Measurements from ENCODE around the gene RFFL. TPM values are rescaled to one million over a fixed set of nuclear protein-coding genes. Genes with fewer than 3 reads are reported as not detected.

Gene RFFL
- polyA plus RNA-seq, 1 donor from 2014 or later = 6.6 TPM

GRCh38 chr17:35019386-35020179 is 43.9 kb downstream of the RFFL start:
- no peak overlapping the region for H2AFZ ChIP-seq (ENCODE audit: low read depth, low read length)
- no peaks in the 10 kb centered on the region for H3K27me3 ChIP-seq (ENCODE audit: insufficient read depth, low read depth, low read length)
- H3K36me3 ChIP-seq (ENCODE audit: insufficient read depth, low read length) = peaks cover 10% of the 10 kb centered on the region
- no peak overlapping the region for H3K4me3 ChIP-seq (ENCODE audit: low read length)
- H3K27ac ChIP-seq (ENCODE audit: low read length) = no peak overlapping the region
- H3K9ac ChIP-seq (ENCODE audit: low read length) = no peak overlapping the region
- no peak overlapping the region for H3K4me2 ChIP-seq (ENCODE audit: low read length)
- no peaks in the 10 kb centered on the region for H3K79me2 ChIP-seq (replicated peaks; ENCODE audit: insufficient read depth, low read length)
- no peak for TF ChIP-seq POLR2AphosphoS5 (IDR thresholded peaks at IDR 0.05)
- no peak for TF ChIP-seq REST (IDR thresholded peaks at IDR 0.05; ENCODE audit: borderline replicate concordance)
- no peak for TF ChIP-seq MXI1 (conservative IDR thresholded peaks at IDR 0.05; ENCODE audit: poor library complexity, severe bottlenecking)
- TF ChIP-seq, protein P1, sequence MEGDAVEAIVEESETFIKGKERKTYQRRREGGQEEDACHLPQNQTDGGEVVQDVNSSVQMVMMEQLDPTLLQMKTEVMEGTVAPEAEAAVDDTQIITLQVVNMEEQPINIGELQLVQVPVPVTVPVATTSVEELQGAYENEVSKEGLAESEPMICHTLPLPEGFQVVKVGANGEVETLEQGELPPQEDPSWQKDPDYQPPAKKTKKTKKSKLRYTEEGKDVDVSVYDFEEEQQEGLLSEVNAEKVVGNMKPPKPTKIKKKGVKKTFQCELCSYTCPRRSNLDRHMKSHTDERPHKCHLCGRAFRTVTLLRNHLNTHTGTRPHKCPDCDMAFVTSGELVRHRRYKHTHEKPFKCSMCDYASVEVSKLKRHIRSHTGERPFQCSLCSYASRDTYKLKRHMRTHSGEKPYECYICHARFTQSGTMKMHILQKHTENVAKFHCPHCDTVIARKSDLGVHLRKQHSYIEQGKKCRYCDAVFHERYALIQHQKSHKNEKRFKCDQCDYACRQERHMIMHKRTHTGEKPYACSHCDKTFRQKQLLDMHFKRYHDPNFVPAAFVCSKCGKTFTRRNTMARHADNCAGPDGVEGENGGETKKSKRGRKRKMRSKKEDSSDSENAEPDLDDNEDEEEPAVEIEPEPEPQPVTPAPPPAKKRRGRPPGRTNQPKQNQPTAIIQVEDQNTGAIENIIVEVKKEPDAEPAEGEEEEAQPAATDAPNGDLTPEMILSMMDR (IDR thresholded peaks at IDR 0.05; ENCODE audit: poor library complexity, severe bottlenecking) = no peak
- TF ChIP-seq EZH2 (IDR thresholded peaks at IDR 0.05; ENCODE audit: borderline replicate concordance, insufficient read depth, low read length, poor library complexity, severe bottlenecking) = no peak
- TF ChIP-seq SMC3 (conservative IDR thresholded peaks at IDR 0.05; ENCODE audit: poor library complexity) = no peak
- TF ChIP-seq EP300 (conservative IDR thresholded peaks at IDR 0.05; ENCODE audit: poor library complexity, severe bottlenecking) = no peak
- no peaks in the 10 kb centered on the region for H3K9me2 ChIP-seq (ENCODE audit: insufficient read depth, low read length)
- H3F3A ChIP-seq (ENCODE audit: insufficient read depth, low read length, poor library complexity, severe bottlenecking) = no peaks in the 10 kb centered on the region
- no peaks in the 10 kb centered on the region for H3K9me3 ChIP-seq (ENCODE audit: low read length)
- no peaks in the 10 kb centered on the region for H4K20me1 ChIP-seq (ENCODE audit: insufficient read depth)

DNA sequence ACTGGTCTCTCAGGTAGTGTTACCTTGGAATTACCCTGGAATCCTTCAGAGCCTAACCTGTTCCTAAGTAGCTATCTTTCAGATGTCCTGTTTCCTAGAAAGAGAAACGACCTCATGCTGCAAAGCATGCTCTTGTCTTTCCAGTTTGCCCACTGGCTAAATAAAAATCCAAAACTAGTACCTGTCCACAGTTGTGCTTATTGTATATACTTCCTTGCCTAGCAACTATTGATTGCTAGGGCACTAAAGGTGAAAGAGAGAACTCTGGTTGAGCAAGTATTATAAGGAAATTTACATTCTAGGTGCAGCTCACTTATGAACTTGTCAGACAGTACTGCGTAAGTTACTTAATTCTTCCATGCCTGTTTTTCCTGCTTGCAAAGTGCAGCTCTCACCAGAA is 44.7 kb downstream of the RFFL start:
- Histone ChIP-seq H3K27ac (ENCODE audit: low read length) (no peak overlapping the region), H3K36me3 (ENCODE audit: insufficient read depth, low read length) (peaks cover 10% of the 10 kb centered on the region), H3K4me2 (ENCODE audit: low read length) (no peak overlapping the region), H3K4me3 (ENCODE audit: low read length) (no peak overlapping the region), H3K9ac (ENCODE audit: low read length) (no peak overlapping the region), H3K9me2 (ENCODE audit: insufficient read depth, low read length) (no peaks in the 10 kb centered on the region), H3F3A (ENCODE audit: insufficient read depth, low read length, poor library complexity, severe bottlenecking) (no peaks in the 10 kb centered on the region), H3K27me3 (ENCODE audit: insufficient read depth, low read depth, low read length) (no peaks in the 10 kb centered on the region), H3K9me3 (ENCODE audit: low read length) (no peaks in the 10 kb centered on the region), H2AFZ (ENCODE audit: low read depth, low read length) (no peak overlapping the region), H3K79me2 (replicated peaks; ENCODE audit: insufficient read depth, low read length) (no peaks in the 10 kb centered on the region), H4K20me1 (ENCODE audit: insufficient read depth) (no peaks in the 10 kb centered on the region)
- TF ChIP-seq MXI1 (conservative IDR thresholded peaks at IDR 0.05; ENCODE audit: poor library complexity, severe bottlenecking) (no peak), EP300 (conservative IDR thresholded peaks at IDR 0.05; ENCODE audit: poor library complexity, severe bottlenecking) (no peak), EZH2 (IDR thresholded peaks at IDR 0.05; ENCODE audit: borderline replicate concordance, insufficient read depth, low read length, poor library complexity, severe bottlenecking) (no peak), POLR2AphosphoS5 (IDR thresholded peaks at IDR 0.05) (no peak), REST (IDR thresholded peaks at IDR 0.05; ENCODE audit: borderline replicate concordance) (no peak), TAF1 (IDR thresholded peaks at IDR 0.05; ENCODE audit: low read depth) (no peak), RAD21 (conservative IDR thresholded peaks at IDR 0.05) (no peak), SMC3 (conservative IDR thresholded peaks at IDR 0.05; ENCODE audit: poor library complexity) (no peak)
- TF ChIP-seq, protein P1 (IDR thresholded peaks at IDR 0.05; ENCODE audit: poor library complexity, severe bottlenecking) = no peak

All from neural cell (in vitro differentiated cells).